PC-9 (cell line): ENCODE measurements around the gene KRT14.
"Not testable (repeated sequence)": the region's sequence is repeated elsewhere in the genome, so short reads cannot be mapped to it uniquely, and the experiment has no call there.

Experiments used
- EZH2 ChIP-seq: fragments of 200-600 bp; sonication (generic); IDR thresholded peaks from 2 replicates; pipeline ENCODE4 v1.8.0; 2017; ENCODE audit warnings: antibody characterized with exemption, low read depth
- TF ChIP-seq, protein P1 (sequence below): fragments of 200-600 bp; sonication (generic); conservative IDR thresholded peaks from 2 replicates; pipeline ENCODE4 v1.6.1; 2017; ENCODE audit warnings: mixed run types, antibody characterized with exemption, mild to moderate bottlenecking, moderate library complexity

DNA sequence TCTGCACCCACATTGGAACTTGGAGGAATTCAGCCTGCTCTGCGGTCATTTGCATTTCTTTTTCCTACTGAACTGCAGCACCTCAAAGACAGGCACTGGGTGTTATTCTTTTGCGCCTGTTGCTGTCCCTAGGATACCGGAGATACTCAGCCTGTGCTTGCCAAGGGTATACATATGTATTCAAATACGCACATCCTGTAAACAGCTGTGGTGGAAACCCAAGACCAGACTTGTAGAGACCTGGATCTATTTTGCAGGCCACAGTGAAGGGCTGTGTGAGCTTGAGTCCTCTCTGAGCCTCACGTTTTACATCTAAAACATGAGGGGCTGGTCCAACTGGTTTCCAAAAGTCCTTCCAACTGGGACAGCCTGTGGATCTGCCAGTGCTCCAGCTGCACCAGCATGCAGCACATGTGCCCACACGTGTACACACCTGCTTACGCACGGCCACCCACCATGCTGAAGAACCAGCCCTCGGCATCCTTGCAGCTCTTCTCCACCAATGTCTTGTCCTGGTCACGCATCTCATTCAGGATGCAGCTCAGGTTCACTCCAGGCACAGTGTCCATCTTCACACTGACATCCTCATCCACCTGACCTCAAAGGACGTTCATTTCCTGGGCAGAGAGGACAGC lies 42.0 kb upstream of the KRT14 start:
- TF ChIP-seq, protein P1, sequence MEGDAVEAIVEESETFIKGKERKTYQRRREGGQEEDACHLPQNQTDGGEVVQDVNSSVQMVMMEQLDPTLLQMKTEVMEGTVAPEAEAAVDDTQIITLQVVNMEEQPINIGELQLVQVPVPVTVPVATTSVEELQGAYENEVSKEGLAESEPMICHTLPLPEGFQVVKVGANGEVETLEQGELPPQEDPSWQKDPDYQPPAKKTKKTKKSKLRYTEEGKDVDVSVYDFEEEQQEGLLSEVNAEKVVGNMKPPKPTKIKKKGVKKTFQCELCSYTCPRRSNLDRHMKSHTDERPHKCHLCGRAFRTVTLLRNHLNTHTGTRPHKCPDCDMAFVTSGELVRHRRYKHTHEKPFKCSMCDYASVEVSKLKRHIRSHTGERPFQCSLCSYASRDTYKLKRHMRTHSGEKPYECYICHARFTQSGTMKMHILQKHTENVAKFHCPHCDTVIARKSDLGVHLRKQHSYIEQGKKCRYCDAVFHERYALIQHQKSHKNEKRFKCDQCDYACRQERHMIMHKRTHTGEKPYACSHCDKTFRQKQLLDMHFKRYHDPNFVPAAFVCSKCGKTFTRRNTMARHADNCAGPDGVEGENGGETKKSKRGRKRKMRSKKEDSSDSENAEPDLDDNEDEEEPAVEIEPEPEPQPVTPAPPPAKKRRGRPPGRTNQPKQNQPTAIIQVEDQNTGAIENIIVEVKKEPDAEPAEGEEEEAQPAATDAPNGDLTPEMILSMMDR: not testable (repeated sequence)
- not testable (repeated sequence) for TF ChIP-seq EZH2
